Lower leg skin (tissue), 4 donors: ENCODE measurements around the gene SERPINB10. TPM values are rescaled to one million over a fixed set of nuclear protein-coding genes. Genes with fewer than 3 reads are reported as not detected.

ENCODE experiments used
- DNase-seq, 2 donors: peaks; one replicate each; pipeline ENCODE4 v3.0.0-alpha.2; 2019; ENCODE audit warnings: low spot score in 2 of 2
- H3K4me3 ChIP-seq: fragments of 200-600 bp; sonication (generic); 2 replicates; pipeline ENCODE4 v1.5.1; 2017; ENCODE audit warnings: mild to moderate bottlenecking, low read depth; ENCODE audit not compliant: poor library complexity, severe bottlenecking
- CTCF ChIP-seq, 3 donors: fragments of 450-650 bp; IDR thresholded peaks; one replicate each; pipeline ENCODE4 v1.5.1; 2016; ENCODE audit warnings: antibody characterized with exemption in 3 of 3, mild to moderate bottlenecking in 3 of 3, moderate library complexity in 2 of 3
- POLR2A ChIP-seq, 2 donors: fragments of 450-650 bp; IDR thresholded peaks; one replicate each; pipeline ENCODE4 v1.6.1; 2016 to 2017; ENCODE audit warnings: antibody characterized with exemption in 2 of 2, mild to moderate bottlenecking in 1 of 2, moderate library complexity in 1 of 2
- WGBS, 2 donors: methylation state at CpG; one replicate each; pipeline ENCODE4 v1.1.5; 2018; 5-methylcytosine and 5-hydroxymethylcytosine counted together
- intact Hi-C: fragments of 100-400 bp; cut with DNase I; formaldehyde crosslinking; loops from one replicate; pipeline ENCODE4 v1.15.0; 2023; ENCODE audit warnings: low total_unique reads
- total RNA-seq, 4 donors: library from RNA; depleted of rRNA; stranded (reverse); fragments of >200 nt; gene quantifications; one replicate each; pipeline ENCODE4 v1.1.0, GENCODE V29; 2016

SERPINB10 gene
- total RNA-seq, 4 donors from 2014 or later: 0.15 to 1.9 (median 0.68) TPM

- WGBS, 2 donors: 74 to 85% methylated on average over 5 of the region's 5 CpGs
- TF ChIP-seq POLR2A (IDR thresholded peaks at IDR 0.05) (no peak), CTCF (IDR thresholded peaks at IDR 0.05) (no peak)
- no peak overlapping the region for H3K4me3 ChIP-seq
- intact Hi-C loops: no loop called here
- no peak for DNase-seq
Measured at GRCh38 chr18:63965716-63966330, 58.1 kb downstream of the SERPINB10 start.

- intact Hi-C loops: no loop called here
- H3K4me3 ChIP-seq: peak within 1 kb of the TSS; percentile 74
- peak; percentile 94 to 98 for DNase-seq
- TF ChIP-seq POLR2A (IDR thresholded peaks at IDR 0.05) (no peak), CTCF (IDR thresholded peaks at IDR 0.05) (no peak)
- 0 to 1% methylated on average over 53 to 62 of the region's 62 CpGs for WGBS, 2 donors
Measured at GRCh38 chr18:63969942-63970808, 62.4 kb downstream of the SERPINB10 start, which contains the start of gene SERPINB8. TSS of gene SERPINB8 (plus strand) at chr18:63970081. CDS start at chr18:63978309, 8,228 bp downstream.

- intact Hi-C loops: no loop called here
- 17 to 18% methylated on average over 18 of the region's 18 CpGs for WGBS, 2 donors
- H3K4me3 ChIP-seq: peak overlapping the region; percentile 74
- peak in 1 of 2 donors; percentile 90 for DNase-seq
- no peak for TF ChIP-seq CTCF (IDR thresholded peaks at IDR 0.05)
- no peak for TF ChIP-seq POLR2A (IDR thresholded peaks at IDR 0.05)
Measured at GRCh38 chr18:63970809-63971205, 63.0 kb downstream of the SERPINB10 start.

GRCh38 chr18:63971320-63972001, 63.7 kb downstream of the SERPINB10 start:
- no peak for TF ChIP-seq POLR2A (IDR thresholded peaks at IDR 0.05)
- no peak for TF ChIP-seq CTCF (IDR thresholded peaks at IDR 0.05)
- intact Hi-C loops: no loop called here
- WGBS, 2 donors: 54 to 69% methylated on average over 13 of the region's 13 CpGs
- H3K4me3 ChIP-seq: no peak overlapping the region
- DNase-seq: no peak

GRCh38 chr18:63972002-63972376, 64.2 kb downstream of the SERPINB10 start:
- 69 to 76% methylated on average over 5 of the region's 5 CpGs for WGBS, 2 donors
- no peak for DNase-seq
- H3K4me3 ChIP-seq: no peak overlapping the region
- TF ChIP-seq POLR2A (IDR thresholded peaks at IDR 0.05): no peak
- no peak for TF ChIP-seq CTCF (IDR thresholded peaks at IDR 0.05)
- intact Hi-C loops: no loop called here
